H9 (cell line): ENCODE measurements around the gene SLC25A11. TPM values are rescaled to one million over a fixed set of nuclear protein-coding genes. Genes with fewer than 3 reads are reported as not detected.

Experiments used
- DNase-seq: peaks from one replicate; pipeline ENCODE4 v3.0.0-alpha.2; 2017
- H2AFZ ChIP-seq: one replicate; pipeline ENCODE4 v1.6.1; 2013; ENCODE audit warnings: mild to moderate bottlenecking, low read length, control low read depth, moderate library complexity
- H2AK5ac ChIP-seq: 2 replicates; pipeline ENCODE4 v1.6.1; 2013; ENCODE audit warnings: low read length, control low read depth, mixed read lengths; ENCODE audit not compliant: insufficient read length
- H2BK120ac ChIP-seq: one replicate; pipeline ENCODE4 v1.6.1; 2013; ENCODE audit warnings: low read depth, mild to moderate bottlenecking, low read length, control low read depth, inconsistent platforms; ENCODE audit not compliant: poor library complexity, severe bottlenecking
- H2BK12ac ChIP-seq: 2 replicates; pipeline ENCODE4 v1.6.1; 2013; ENCODE audit warnings: low read length, control low read depth, mixed read lengths, low read depth; ENCODE audit not compliant: insufficient read length
- H2BK15ac ChIP-seq: 2 replicates; pipeline ENCODE4 v1.6.1; 2013; ENCODE audit warnings: low read depth, low read length, control low read depth
- H2BK20ac ChIP-seq: one replicate; pipeline ENCODE4 v1.6.1; 2013; ENCODE audit warnings: low read depth, mild to moderate bottlenecking, low read length, control low read depth, inconsistent platforms; ENCODE audit not compliant: poor library complexity, severe bottlenecking
- H2BK5ac ChIP-seq: 2 replicates; pipeline ENCODE4 v1.6.1; 2013; ENCODE audit warnings: low read length, control low read depth, mixed read lengths; ENCODE audit not compliant: insufficient read length
- H3K14ac ChIP-seq: 2 replicates; pipeline ENCODE4 v1.6.1; 2013; ENCODE audit warnings: low read length, control low read depth; ENCODE audit not compliant: insufficient read depth
- H3K18ac ChIP-seq: 2 replicates; pipeline ENCODE4 v1.6.1; 2013; ENCODE audit warnings: low read depth, mild to moderate bottlenecking, mixed read lengths, low read length, control low read depth; ENCODE audit not compliant: insufficient read length
- H3K23ac ChIP-seq: 2 replicates; pipeline ENCODE4 v1.6.1; 2013; ENCODE audit warnings: low read length, control low read depth, mixed read lengths, low read depth; ENCODE audit not compliant: insufficient read length
- H3K23me2 ChIP-seq: 2 replicates; pipeline ENCODE4 v1.6.1; 2013; ENCODE audit warnings: low read depth, mild to moderate bottlenecking, mixed read lengths, low read length, control low read depth; ENCODE audit not compliant: insufficient read length, poor library complexity, severe bottlenecking
- H3K27ac ChIP-seq: 2 replicates; pipeline ENCODE4 v1.5.1; 2013; ENCODE audit warnings: low read length, control low read depth, mixed read lengths, low read depth; ENCODE audit not compliant: insufficient read length
- H3K27me3 ChIP-seq: 2 replicates; pipeline ENCODE4 v1.6.1; 2013; ENCODE audit warnings: low read length, control low read depth, inconsistent platforms; ENCODE audit not compliant: insufficient read depth
- H3K4ac ChIP-seq: 2 replicates; pipeline ENCODE4 v1.6.1; 2013; ENCODE audit warnings: low read depth, mild to moderate bottlenecking, control low read depth, inconsistent platforms, low read length, moderate library complexity
- H3K4me1 ChIP-seq: 2 replicates; pipeline ENCODE4 v1.6.1; 2013; ENCODE audit warnings: low read length, control low read depth, inconsistent platforms; ENCODE audit not compliant: insufficient read depth
- H3K4me2 ChIP-seq: 2 replicates; pipeline ENCODE4 v1.6.1; 2013; ENCODE audit warnings: low read length, control low read depth, mixed read lengths; ENCODE audit not compliant: insufficient read length, insufficient read depth
- H3K56ac ChIP-seq: 2 replicates; pipeline ENCODE4 v1.6.1; 2013; ENCODE audit warnings: low read depth, mild to moderate bottlenecking, mixed read lengths, low read length, control low read depth; ENCODE audit not compliant: insufficient read length
- H3K79me1 ChIP-seq: 2 replicates; pipeline ENCODE4 v1.6.1; 2013; ENCODE audit warnings: low read depth, mild to moderate bottlenecking, moderate library complexity, low read length, control low read depth, inconsistent platforms; ENCODE audit not compliant: insufficient read depth, poor library complexity, severe bottlenecking
- H3K79me2 ChIP-seq: 2 replicates; pipeline ENCODE4 v1.6.1; 2013; ENCODE audit warnings: low read length, control low read depth, inconsistent platforms; ENCODE audit not compliant: insufficient read depth
- H3K9ac ChIP-seq: 2 replicates; pipeline ENCODE4 v1.6.1; 2013; ENCODE audit warnings: low read length, control low read depth, mixed read lengths; ENCODE audit not compliant: insufficient read length; ENCODE audit errors: extremely low read depth
- H3K9me3 ChIP-seq: one replicate; pipeline ENCODE4 v1.6.1; 2013; ENCODE audit warnings: low read depth, low read length, inconsistent platforms; ENCODE audit not compliant: control insufficient read depth
- H3T11ph ChIP-seq: one replicate; pipeline ENCODE4 v1.6.1; 2013; ENCODE audit warnings: mild to moderate bottlenecking, low read length, control low read depth, inconsistent platforms
- H4K20me1 ChIP-seq: one replicate; pipeline ENCODE4 v1.6.1; 2013; ENCODE audit not compliant: control insufficient read depth, insufficient read length, insufficient read depth
- H4K5ac ChIP-seq: 2 replicates; pipeline ENCODE4 v1.6.1; 2013; ENCODE audit warnings: low read depth, mild to moderate bottlenecking, mixed read lengths, low read length, control low read depth; ENCODE audit not compliant: insufficient read length
- H4K8ac ChIP-seq: replicated peaks from 2 replicates; pipeline ENCODE4 v1.6.1; 2013; ENCODE audit warnings: low read length, control low read depth, mixed read lengths, low read depth; ENCODE audit not compliant: insufficient read length
- H4K91ac ChIP-seq: 2 replicates; pipeline ENCODE4 v1.6.1; 2013; ENCODE audit warnings: low read depth, mild to moderate bottlenecking, moderate library complexity, mixed read lengths, low read length, control low read depth; ENCODE audit not compliant: insufficient read length
- H3K27ac Mint-ChIP-seq, 3 experiments: 2 replicates in 2 of 3; 3 replicates in 1 of 3; pipeline ENCODE4 v1.8.0; 2020 to 2021; ENCODE audit warnings: mixed read lengths in 3 of 3, mild to moderate bottlenecking in 1 of 3, moderate library complexity in 1 of 3
- H3K27me3 Mint-ChIP-seq: 2 replicates; pipeline ENCODE4 v1.8.0; 2021; ENCODE audit warnings: low read depth, mild to moderate bottlenecking, moderate library complexity, mixed read lengths
- H3K36me3 Mint-ChIP-seq, 3 experiments: 2 replicates in 2 of 3; 3 replicates in 1 of 3; pipeline ENCODE4 v1.8.0; 2020 to 2021; ENCODE audit warnings: low read depth in 3 of 3, mixed read lengths in 3 of 3; ENCODE audit not compliant: insufficient read depth in 1 of 3
- H3K4me1 Mint-ChIP-seq, 2 experiments: 2 replicates each; pipeline ENCODE4 v1.8.0; 2020; ENCODE audit warnings: mixed read lengths in 2 of 2
- H3K4me3 Mint-ChIP-seq, 2 experiments: 2 replicates in 1 of 2; 3 replicates in 1 of 2; pipeline ENCODE4 v1.8.0; 2020 to 2021; ENCODE audit warnings: mild to moderate bottlenecking in 2 of 2, mixed read lengths in 2 of 2, moderate library complexity in 1 of 2
- H3K9me3 Mint-ChIP-seq, 2 experiments: 2 replicates in 1 of 2; 3 replicates in 1 of 2; pipeline ENCODE4 v1.8.0; 2020; ENCODE audit warnings: mild to moderate bottlenecking in 2 of 2, mixed read lengths in 2 of 2, moderate library complexity in 1 of 2
- WGBS: extraction: QIAGEN DNeasy Blood & Tissue Kit; methylation state at CpG from one replicate; pipeline ENCODE4 v1.1.7; 2013; ENCODE audit warnings: missing lambda C conversion rate, low lambda C conversion rate, mixed read lengths; ENCODE audit not compliant: insufficient read length; ENCODE audit errors: extremely low coverage; 5-methylcytosine and 5-hydroxymethylcytosine counted together
- total RNA-seq: library from RNA; stranded (reverse); gene quantifications from 2 replicates; pipeline ENCODE4 v1.2.1, GENCODE V29; 2021
- TF ChIP-seq, protein P1 (sequence below): fragments of 200-600 bp; sonication (generic); conservative IDR thresholded peaks from 3 replicates; pipeline ENCODE4 v1.8.0; 2021; ENCODE audit warnings: antibody characterized with exemption, mild to moderate bottlenecking

Gene SLC25A11
- total RNA-seq, 1 experiment from 2014 or later, result 74.9 TPM

- no peak overlapping the region for H2AFZ ChIP-seq
- no peak overlapping the region for H3K4ac ChIP-seq
- H3K4me3 Mint-ChIP-seq, result peak overlapping the region; percentile 95 to 98
- H3K9ac ChIP-seq, result peak overlapping the region; percentile 71
- TF ChIP-seq, protein P1, sequence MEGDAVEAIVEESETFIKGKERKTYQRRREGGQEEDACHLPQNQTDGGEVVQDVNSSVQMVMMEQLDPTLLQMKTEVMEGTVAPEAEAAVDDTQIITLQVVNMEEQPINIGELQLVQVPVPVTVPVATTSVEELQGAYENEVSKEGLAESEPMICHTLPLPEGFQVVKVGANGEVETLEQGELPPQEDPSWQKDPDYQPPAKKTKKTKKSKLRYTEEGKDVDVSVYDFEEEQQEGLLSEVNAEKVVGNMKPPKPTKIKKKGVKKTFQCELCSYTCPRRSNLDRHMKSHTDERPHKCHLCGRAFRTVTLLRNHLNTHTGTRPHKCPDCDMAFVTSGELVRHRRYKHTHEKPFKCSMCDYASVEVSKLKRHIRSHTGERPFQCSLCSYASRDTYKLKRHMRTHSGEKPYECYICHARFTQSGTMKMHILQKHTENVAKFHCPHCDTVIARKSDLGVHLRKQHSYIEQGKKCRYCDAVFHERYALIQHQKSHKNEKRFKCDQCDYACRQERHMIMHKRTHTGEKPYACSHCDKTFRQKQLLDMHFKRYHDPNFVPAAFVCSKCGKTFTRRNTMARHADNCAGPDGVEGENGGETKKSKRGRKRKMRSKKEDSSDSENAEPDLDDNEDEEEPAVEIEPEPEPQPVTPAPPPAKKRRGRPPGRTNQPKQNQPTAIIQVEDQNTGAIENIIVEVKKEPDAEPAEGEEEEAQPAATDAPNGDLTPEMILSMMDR, result no peak
- no peak overlapping the region for H4K8ac ChIP-seq
- no peak overlapping the region for H2BK120ac ChIP-seq
- H3K23ac ChIP-seq, result no peak overlapping the region
- WGBS, result no CpG with 5 or more reads among the region's 16 CpGs
- H4K20me1 ChIP-seq, result peaks cover 7% of the 10 kb centered on the region
- no peaks in the 10 kb centered on the region for H3K9me3 ChIP-seq
- H3K27ac ChIP-seq, result peak overlapping the region; percentile 81
- H3K4me2 ChIP-seq, result peak overlapping the region; percentile 80
- peaks cover 27 to 70% (median 53%) of the 10 kb centered on the region in 3 experiments for H3K36me3 Mint-ChIP-seq
- H3T11ph ChIP-seq, result no peak overlapping the region
- H2AK5ac ChIP-seq, result no peak overlapping the region
- no peak overlapping the region for H4K5ac ChIP-seq
- H3K79me1 ChIP-seq, result peaks cover 5% of the 10 kb centered on the region
- no peak overlapping the region for H2BK20ac ChIP-seq
- peak overlapping the region; percentile 91 to 100 (median 97); a peak in 6 of 7 replicates for H3K27ac Mint-ChIP-seq
- no peak overlapping the region for H2BK5ac ChIP-seq
- no peaks in the 10 kb centered on the region for H3K4me1 ChIP-seq
- H3K9me3 Mint-ChIP-seq, result no peaks in the 10 kb centered on the region; a peak in 1 of 5 replicates
- no peaks in the 10 kb centered on the region for H3K27me3 ChIP-seq
- DNase-seq, result no peak
- no peak overlapping the region for H2BK12ac ChIP-seq
- H3K27me3 Mint-ChIP-seq, result peaks cover 1% of the 10 kb centered on the region; the same call in 1 of the 2 replicates
- peak overlapping the region; percentile 91 for H3K14ac ChIP-seq
- H2BK15ac ChIP-seq, result no peak overlapping the region
- H3K23me2 ChIP-seq, result peaks cover 17% of the 10 kb centered on the region
- H3K56ac ChIP-seq, result no peak overlapping the region
- peaks cover 6% of the 10 kb centered on the region; the same call in 1 of the 2 replicates for H3K79me2 ChIP-seq
- H3K18ac ChIP-seq, result peak overlapping the region; percentile 69
- H4K91ac ChIP-seq, result no peak overlapping the region
- H3K4me1 Mint-ChIP-seq, result peaks cover 20 to 29% of the 10 kb centered on the region in 2 experiments
Observed at GRCh38 chr17:4939546-4939795, 375 bp downstream of the SLC25A11 start.
